OCI-LY7 (cell line): Measurements from ENCODE around the gene ZNF467.

Experiments
- CTCF ChIP-seq: fragments of 200-600 bp; sonication (generic); conservative IDR thresholded peaks from 2 replicates; pipeline ENCODE4 v1.5.1; 2014; ENCODE audit warnings: mild to moderate bottlenecking, antibody characterized with exemption, low read length, moderate library complexity, mixed read lengths
- EZH2phosphoT487 ChIP-seq: fragments of 200-600 bp; sonication (generic); IDR thresholded peaks from 2 replicates; pipeline ENCODE4 v1.6.1; 2018; ENCODE audit warnings: low read depth, borderline replicate concordance, mild to moderate bottlenecking, mixed run types, antibody characterized with exemption, low read length, moderate library complexity, mixed read lengths

- TF ChIP-seq CTCF (no peak), EZH2phosphoT487 (no peak)
Observed at GRCh38 chr7:149765399-149766121, 7.8 kb downstream of the ZNF467 start.
